ENCODE results near the gene SLC4A5.

GRCh38 chr2:74259733-74260132 is 83.5 kb downstream of the SLC4A5 start:
- TF ChIP-seq CTCF (IDR thresholded peaks at IDR 0.05; ENCODE audit: low read depth, low read length) (no peak), POLR2A (IDR thresholded peaks at IDR 0.05; ENCODE audit: extremely low read depth, insufficient read length) (no peak), MYC (IDR thresholded peaks at IDR 0.05; ENCODE audit: low read depth, low read length) (no peak), MAX (IDR thresholded peaks at IDR 0.05; ENCODE audit: low read depth, low read length) (no peak)

Data from NB4 (cell line).